Gastrocnemius medialis (tissue), 4 donors: ENCODE measurements around the gene ZFP3.
"Not testable (repeated sequence)": the region's sequence is repeated elsewhere in the genome, so short reads cannot be mapped to it uniquely, and the experiment has no call there.

ENCODE experiments used
- POLR2A ChIP-seq, 2 donors: fragments of 450-650 bp; IDR thresholded peaks; one replicate each; pipeline ENCODE4 v1.6.1; 2017; ENCODE audit warnings: antibody characterized with exemption in 2 of 2, mild to moderate bottlenecking in 2 of 2, moderate library complexity in 2 of 2
- TF ChIP-seq, protein P1 (sequence below), 5 experiments: fragments of 450-650 bp in 3 of 5; fragments of 200-600 bp in 2 of 5; sonication (generic) in 2 of 5; IDR thresholded peaks in 4 of 5; conservative IDR thresholded peaks in 1 of 5; 1 replicate in 4 of 5; 2 replicates in 1 of 5; pipeline ENCODE4 v1.5.1; 2016 to 2019; ENCODE audit warnings: antibody characterized with exemption in 5 of 5, mild to moderate bottlenecking in 3 of 5, moderate library complexity in 3 of 5

DNA sequence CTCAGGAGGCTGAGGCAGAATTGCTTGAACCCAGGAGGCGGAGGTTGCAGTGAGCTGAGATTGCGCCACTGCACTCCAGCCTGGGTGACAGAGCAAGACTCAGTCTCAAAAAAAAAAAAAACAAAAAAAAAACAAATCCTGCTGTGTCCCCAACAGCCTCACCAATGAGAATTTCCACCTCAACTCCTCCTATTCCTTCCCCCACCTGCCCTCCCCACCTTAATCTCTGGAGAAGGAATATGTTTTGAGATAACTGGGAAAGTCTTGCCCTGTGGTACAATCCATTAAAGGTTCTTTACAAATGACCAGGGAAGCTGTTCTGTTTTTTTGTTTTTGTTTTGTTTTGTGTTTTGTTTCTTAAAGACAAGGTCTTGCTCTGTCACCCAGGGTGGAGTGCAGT lies 48.1 kb upstream of the ZFP3 start:
- TF ChIP-seq, protein P1, sequence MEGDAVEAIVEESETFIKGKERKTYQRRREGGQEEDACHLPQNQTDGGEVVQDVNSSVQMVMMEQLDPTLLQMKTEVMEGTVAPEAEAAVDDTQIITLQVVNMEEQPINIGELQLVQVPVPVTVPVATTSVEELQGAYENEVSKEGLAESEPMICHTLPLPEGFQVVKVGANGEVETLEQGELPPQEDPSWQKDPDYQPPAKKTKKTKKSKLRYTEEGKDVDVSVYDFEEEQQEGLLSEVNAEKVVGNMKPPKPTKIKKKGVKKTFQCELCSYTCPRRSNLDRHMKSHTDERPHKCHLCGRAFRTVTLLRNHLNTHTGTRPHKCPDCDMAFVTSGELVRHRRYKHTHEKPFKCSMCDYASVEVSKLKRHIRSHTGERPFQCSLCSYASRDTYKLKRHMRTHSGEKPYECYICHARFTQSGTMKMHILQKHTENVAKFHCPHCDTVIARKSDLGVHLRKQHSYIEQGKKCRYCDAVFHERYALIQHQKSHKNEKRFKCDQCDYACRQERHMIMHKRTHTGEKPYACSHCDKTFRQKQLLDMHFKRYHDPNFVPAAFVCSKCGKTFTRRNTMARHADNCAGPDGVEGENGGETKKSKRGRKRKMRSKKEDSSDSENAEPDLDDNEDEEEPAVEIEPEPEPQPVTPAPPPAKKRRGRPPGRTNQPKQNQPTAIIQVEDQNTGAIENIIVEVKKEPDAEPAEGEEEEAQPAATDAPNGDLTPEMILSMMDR (IDR thresholded peaks at IDR 0.05 in 4 of 5, conservative IDR thresholded peaks at IDR 0.05 in 1 of 5), result not testable (repeated sequence)
- not testable (repeated sequence) for TF ChIP-seq POLR2A (IDR thresholded peaks at IDR 0.05)
